HG02885 (cell line): Measurements from ENCODE around the gene EPHA7.

Experiments
- ATAC-seq: cut with Tn5 transposase; IDR thresholded peaks from one replicate; pipeline ENCODE4 v1.9.1; 2021; ENCODE audit warnings: mild to moderate bottlenecking; ENCODE audit not compliant: unreplicated experiment, poor library complexity

Gene EPHA7

GRCh38 chr6:93266116-93266817, 153.1 kb downstream of the EPHA7 start:
- ATAC-seq = no peak

GRCh38 chr6:93260881-93261280, 158.5 kb downstream of the EPHA7 start:
- no peak for ATAC-seq

GRCh38 chr6:93259332-93259731, 160.0 kb downstream of the EPHA7 start:
- no peak for ATAC-seq

- no peak for ATAC-seq
These were observed 166.4 kb downstream of the EPHA7 start for GRCh38 chr6:93252930-93253329.

- no peak for ATAC-seq
These were observed 170.7 kb downstream of the EPHA7 start for GRCh38 chr6:93248631-93249030.

GRCh38 chr6:93243231-93243778, 176.1 kb downstream of the EPHA7 start:
- no peak for ATAC-seq

- no peak for ATAC-seq
These were observed 177.3 kb downstream of the EPHA7 start for GRCh38 chr6:93242049-93242448.

- ATAC-seq = no peak
These were observed 180.7 kb downstream of the EPHA7 start for GRCh38 chr6:93238632-93239031.

GRCh38 chr6:93235775-93236174, 183.6 kb downstream of the EPHA7 start:
- ATAC-seq = no peak

GRCh38 chr6:93226822-93227221, 192.5 kb downstream of the EPHA7 start:
- no peak for ATAC-seq

- no peak for ATAC-seq
These were observed 197.1 kb downstream of the EPHA7 start for GRCh38 chr6:93222071-93222851.

- ATAC-seq = no peak
These were observed 199.9 kb downstream of the EPHA7 start for GRCh38 chr6:93219447-93219846.

- no peak for ATAC-seq
These were observed 201.3 kb downstream of the EPHA7 start for GRCh38 chr6:93218096-93218495.

- no peak for ATAC-seq
These were observed 206.3 kb downstream of the EPHA7 start for GRCh38 chr6:93213028-93213427.

- ATAC-seq = no peak
These were observed 208.5 kb downstream of the EPHA7 start for GRCh38 chr6:93210908-93211307.

- no peak for ATAC-seq
These were observed 210.0 kb downstream of the EPHA7 start for GRCh38 chr6:93209358-93209757.

- ATAC-seq = no peak
These were observed 222.9 kb downstream of the EPHA7 start for GRCh38 chr6:93196406-93196970.

- no peak for ATAC-seq
These were observed 224.9 kb downstream of the EPHA7 start for GRCh38 chr6:93194480-93194879.

GRCh38 chr6:93193868-93194267, 225.5 kb downstream of the EPHA7 start:
- no peak for ATAC-seq
